Fibroblast of the aortic adventitia (primary cell): ENCODE measurements around the gene MMP19. TPM values are rescaled to one million over a fixed set of nuclear protein-coding genes. Genes with fewer than 3 reads are reported as not detected.

Experiments used
- DNase-seq: peaks from one replicate; pipeline ENCODE4 v3.0.0-alpha.2; 2010; ENCODE audit warnings: low read depth
- H3K4me3 ChIP-seq: 2 replicates; pipeline ENCODE4 v1.5.1; 2011; ENCODE audit warnings: low read depth, mild to moderate bottlenecking, control low read depth, low read length, moderate library complexity
- total RNA-seq: library from RNA; depleted of rRNA; stranded (reverse); fragments of >200 nt; gene quantifications from 2 replicates; pipeline ENCODE4 v1.2.3, GENCODE V29; 2012; ENCODE audit warnings: low replicate concordance
- TF ChIP-seq, protein P1 (sequence below): IDR thresholded peaks from 2 replicates; pipeline ENCODE4 v1.5.1; 2011; ENCODE audit warnings: mild to moderate bottlenecking, low read length, control low read depth, inconsistent platforms; ENCODE audit not compliant: insufficient read depth

Gene MMP19
- total RNA-seq, 1 donor = 11.1 TPM

GRCh38 chr12:55795950-55796349 lies 46.8 kb downstream of the MMP19 start:
- DNase-seq = no peak
- H3K4me3 ChIP-seq = no peak overlapping the region
- TF ChIP-seq, protein P1, sequence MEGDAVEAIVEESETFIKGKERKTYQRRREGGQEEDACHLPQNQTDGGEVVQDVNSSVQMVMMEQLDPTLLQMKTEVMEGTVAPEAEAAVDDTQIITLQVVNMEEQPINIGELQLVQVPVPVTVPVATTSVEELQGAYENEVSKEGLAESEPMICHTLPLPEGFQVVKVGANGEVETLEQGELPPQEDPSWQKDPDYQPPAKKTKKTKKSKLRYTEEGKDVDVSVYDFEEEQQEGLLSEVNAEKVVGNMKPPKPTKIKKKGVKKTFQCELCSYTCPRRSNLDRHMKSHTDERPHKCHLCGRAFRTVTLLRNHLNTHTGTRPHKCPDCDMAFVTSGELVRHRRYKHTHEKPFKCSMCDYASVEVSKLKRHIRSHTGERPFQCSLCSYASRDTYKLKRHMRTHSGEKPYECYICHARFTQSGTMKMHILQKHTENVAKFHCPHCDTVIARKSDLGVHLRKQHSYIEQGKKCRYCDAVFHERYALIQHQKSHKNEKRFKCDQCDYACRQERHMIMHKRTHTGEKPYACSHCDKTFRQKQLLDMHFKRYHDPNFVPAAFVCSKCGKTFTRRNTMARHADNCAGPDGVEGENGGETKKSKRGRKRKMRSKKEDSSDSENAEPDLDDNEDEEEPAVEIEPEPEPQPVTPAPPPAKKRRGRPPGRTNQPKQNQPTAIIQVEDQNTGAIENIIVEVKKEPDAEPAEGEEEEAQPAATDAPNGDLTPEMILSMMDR = no peak

DNA sequence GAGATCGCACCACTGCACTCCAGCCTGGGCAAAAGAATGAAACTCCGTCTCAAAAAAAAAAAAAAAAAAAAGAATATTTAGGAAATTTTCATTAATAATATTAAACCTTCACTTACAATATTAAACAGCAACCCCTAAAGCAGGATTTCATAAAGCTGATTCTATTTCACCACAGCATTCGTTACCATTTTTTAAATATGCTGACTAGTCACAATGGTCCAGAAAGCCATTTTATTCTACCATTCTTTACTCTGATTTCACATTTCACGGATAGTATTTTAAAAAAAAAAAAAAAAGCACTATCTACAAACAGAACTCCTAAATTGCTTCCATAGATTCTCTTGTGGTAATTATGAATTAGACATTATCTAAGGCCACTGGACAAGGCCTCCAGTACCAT lies 52.8 kb downstream of the MMP19 start:
- no peak overlapping the region for H3K4me3 ChIP-seq
- TF ChIP-seq, protein P1 = no peak
- no peak for DNase-seq

- H3K4me3 ChIP-seq = no peak overlapping the region
- TF ChIP-seq, protein P1 = no peak
- DNase-seq = no peak
Measured at GRCh38 chr12:55789171-55789570, 53.6 kb downstream of the MMP19 start.

- TF ChIP-seq, protein P1 = no peak
- no peak overlapping the region for H3K4me3 ChIP-seq
- no peak for DNase-seq
Measured at GRCh38 chr12:55788546-55788945, 54.2 kb downstream of the MMP19 start.

Other genes starting within 250 kb of the MMP19 start
- gene OR10P1, start 206.0 kb downstream of the MMP19 start, total RNA-seq = not detected in 2 replicates
- 13.9 and 37.6 TPM in 2 replicates for gene ITGA7, start 135.0 kb downstream of the MMP19 start, total RNA-seq
- 64.1 and 70.2 TPM in 2 replicates for gene BLOC1S1, start 126.9 kb downstream of the MMP19 start, total RNA-seq
- gene RDH5, start 122.5 kb downstream of the MMP19 start, total RNA-seq = 13.3 and 17.7 TPM in 2 replicates
- gene CD63, start 113.9 kb downstream of the MMP19 start, total RNA-seq = 2,365 and 6,536 TPM in 2 replicates
- gene GDF11, start 99.8 kb downstream of the MMP19 start, total RNA-seq = 2.4 and 4.7 TPM in 2 replicates
- 84.6 and 165 TPM in 2 replicates for gene SARNP, start 25.2 kb downstream of the MMP19 start, total RNA-seq
- 7.6 and 16.9 TPM in 2 replicates for gene ORMDL2, start 24.9 kb downstream of the MMP19 start, total RNA-seq
- gene DNAJC14, start 13.3 kb downstream of the MMP19 start, total RNA-seq = 26.4 and 48.3 TPM in 2 replicates
- gene PYM1, start 85.0 kb upstream of the MMP19 start, total RNA-seq = 23.3 and 35.7 TPM in 2 replicates
- 50.6 and 62.1 TPM in 2 replicates for gene DGKA, start 88.2 kb upstream of the MMP19 start, total RNA-seq
- 0.27 and 0.82 TPM in 2 replicates for gene PMEL, start 123.1 kb upstream of the MMP19 start, total RNA-seq
- gene CDK2, start 123.9 kb upstream of the MMP19 start, total RNA-seq = 8.5 and 38.5 TPM in 2 replicates
- 47.8 and 75.2 TPM in 2 replicates for gene RAB5B, start 131.1 kb upstream of the MMP19 start, total RNA-seq
- 20.4 and 40.4 TPM in 2 replicates for gene SUOX, start 154.3 kb upstream of the MMP19 start, total RNA-seq
- gene IKZF4, start 178.1 kb upstream of the MMP19 start, total RNA-seq = 0.65 and 3.4 TPM in 2 replicates
- gene RPS26, start 199.0 kb upstream of the MMP19 start, total RNA-seq = 321 and 893 TPM in 2 replicates
- 1.2 and 1.5 TPM in 2 replicates for gene ERBB3, start 237.2 kb upstream of the MMP19 start, total RNA-seq